Measurements from ENCODE around the gene POLR3A.

DNA sequence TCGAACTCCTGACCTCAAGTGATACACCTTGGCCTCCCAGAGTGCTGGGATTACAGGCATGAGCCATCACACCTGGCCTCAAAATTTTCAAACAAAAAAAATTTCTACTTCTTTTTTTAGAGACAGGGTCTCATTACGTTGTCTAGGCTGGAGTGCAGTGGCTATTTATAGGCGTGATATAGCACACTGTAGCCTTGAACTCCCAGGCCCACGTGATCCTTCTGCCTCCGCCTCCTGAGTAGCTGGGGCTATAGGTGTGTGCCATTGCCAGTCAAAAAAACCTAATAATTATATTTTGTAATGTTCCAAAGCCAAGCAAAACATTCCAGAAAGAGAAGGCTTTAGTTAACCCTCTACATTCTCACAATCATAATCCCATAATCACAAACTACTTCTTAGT is 13.8 kb downstream of the POLR3A start:
- TF ChIP-seq POLR2A (IDR thresholded peaks at IDR 0.05) = no peak
- TF ChIP-seq, protein P1, sequence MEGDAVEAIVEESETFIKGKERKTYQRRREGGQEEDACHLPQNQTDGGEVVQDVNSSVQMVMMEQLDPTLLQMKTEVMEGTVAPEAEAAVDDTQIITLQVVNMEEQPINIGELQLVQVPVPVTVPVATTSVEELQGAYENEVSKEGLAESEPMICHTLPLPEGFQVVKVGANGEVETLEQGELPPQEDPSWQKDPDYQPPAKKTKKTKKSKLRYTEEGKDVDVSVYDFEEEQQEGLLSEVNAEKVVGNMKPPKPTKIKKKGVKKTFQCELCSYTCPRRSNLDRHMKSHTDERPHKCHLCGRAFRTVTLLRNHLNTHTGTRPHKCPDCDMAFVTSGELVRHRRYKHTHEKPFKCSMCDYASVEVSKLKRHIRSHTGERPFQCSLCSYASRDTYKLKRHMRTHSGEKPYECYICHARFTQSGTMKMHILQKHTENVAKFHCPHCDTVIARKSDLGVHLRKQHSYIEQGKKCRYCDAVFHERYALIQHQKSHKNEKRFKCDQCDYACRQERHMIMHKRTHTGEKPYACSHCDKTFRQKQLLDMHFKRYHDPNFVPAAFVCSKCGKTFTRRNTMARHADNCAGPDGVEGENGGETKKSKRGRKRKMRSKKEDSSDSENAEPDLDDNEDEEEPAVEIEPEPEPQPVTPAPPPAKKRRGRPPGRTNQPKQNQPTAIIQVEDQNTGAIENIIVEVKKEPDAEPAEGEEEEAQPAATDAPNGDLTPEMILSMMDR (IDR thresholded peaks at IDR 0.05) = no peak

Measured in right lobe of liver (tissue), 4 donors.